Urothelium cell line (cell line): ENCODE results near the gene NUP54.

Experiments used
- DNase-seq: peaks from one replicate; pipeline ENCODE4 v3.0.0; 2011; ENCODE audit warnings: low spot score, mixed read lengths
- FAIRE-seq: peaks from 2 replicates; lab custom pipeline; 2011; peaks lifted over from hg19 to GRCh38; lab: Jason Lieb, UNC

The NUP54 gene

DNA sequence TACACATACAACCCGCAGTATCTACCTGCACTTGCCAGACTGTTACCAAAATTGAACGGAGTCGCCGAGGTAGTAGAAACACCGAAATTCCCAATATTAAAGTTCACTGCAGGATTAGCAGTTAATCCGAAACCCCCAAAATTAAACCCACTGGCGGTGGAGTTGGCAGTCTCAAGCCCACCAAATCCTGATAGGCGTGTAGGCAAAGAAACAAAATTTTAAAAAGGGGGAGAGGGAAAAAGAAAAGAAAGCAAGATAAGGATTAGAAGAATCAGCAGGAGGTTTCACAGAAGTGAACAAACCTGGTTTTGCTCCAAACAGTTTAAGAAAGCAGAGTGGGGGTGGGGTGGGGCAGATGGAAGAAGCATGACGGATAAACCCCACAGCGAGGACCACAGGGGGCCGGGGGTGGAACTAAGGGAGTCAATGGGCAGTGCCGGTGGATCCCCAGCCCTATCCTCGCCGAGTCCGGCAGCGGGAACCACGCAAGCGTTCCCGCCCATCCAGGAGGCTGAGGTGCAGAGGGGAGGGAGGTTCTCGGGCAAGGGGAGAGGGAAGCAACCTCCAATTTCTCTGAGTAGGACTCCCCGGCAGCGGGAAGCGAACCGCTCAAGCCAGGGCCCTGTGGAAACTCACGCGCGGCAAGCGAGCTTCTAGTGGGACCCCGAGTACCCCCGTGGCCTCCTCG, 599 bp downstream of the NUP54 start:
- DNase-seq (peak; percentile 71), FAIRE-seq (peak; percentile 30)

DNA sequence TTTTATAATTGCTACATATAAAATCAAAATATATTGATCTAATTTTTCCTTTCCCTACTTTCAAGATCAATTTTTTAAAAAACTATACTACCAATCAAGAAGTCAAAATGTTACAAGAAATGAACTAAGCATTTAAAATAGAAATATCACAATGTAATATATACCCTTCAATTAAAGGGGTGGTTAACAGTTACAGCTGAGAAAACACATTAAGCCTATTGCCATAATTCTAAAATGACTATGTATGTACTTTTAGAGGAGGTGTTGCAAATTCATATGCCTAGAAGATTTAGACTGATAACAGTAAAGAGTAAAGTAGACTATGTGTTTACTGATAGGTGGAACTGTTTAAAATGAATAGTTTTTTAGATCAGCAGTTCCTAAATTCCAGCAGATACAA, 3.7 kb downstream of the NUP54 start:
- FAIRE-seq = no peak

DNA sequence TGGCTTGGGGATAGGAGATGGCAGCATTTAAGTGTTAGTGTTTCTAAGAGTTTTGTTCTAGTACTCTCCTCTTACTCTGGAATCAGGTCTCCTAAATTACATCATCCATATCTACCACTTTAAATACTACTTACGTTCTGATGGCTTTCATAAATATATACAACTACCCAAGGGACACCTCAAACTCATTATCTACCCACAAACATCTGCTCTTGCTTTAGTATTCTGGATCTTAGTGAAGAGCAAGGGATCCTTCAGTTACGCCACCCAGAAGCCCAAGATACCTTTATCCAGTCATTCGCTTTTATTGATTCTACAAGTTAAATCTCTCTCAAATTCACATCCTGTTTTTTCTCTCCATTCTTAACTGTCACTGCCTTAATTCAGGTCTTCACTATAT, 7.0 kb downstream of the NUP54 start:
- DNase-seq (no peak), FAIRE-seq (no peak)

More for the DNA sequence above, 3.7 kb downstream of the NUP54 start:
- no peak for DNase-seq

DNA sequence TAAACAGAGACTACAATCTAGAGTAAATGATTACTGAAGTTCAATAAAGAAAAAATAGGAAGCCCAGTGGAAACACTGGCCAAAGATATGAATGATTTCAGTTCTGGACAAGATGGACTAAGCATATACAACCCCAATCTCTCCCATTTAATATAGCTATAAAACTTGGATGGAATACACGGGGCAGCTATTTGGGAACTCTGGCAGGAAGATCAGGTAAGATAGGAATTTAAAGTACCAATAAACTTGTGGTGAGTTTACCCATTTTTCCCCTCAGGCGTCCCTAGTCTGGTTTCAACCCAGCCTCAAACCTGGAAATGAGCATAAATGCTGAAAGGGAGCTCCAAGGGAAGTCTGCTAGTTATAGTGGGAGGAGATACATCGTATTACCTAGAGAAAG, 20.4 kb downstream of the NUP54 start:
- DNase-seq (no peak), FAIRE-seq (no peak)

DNA sequence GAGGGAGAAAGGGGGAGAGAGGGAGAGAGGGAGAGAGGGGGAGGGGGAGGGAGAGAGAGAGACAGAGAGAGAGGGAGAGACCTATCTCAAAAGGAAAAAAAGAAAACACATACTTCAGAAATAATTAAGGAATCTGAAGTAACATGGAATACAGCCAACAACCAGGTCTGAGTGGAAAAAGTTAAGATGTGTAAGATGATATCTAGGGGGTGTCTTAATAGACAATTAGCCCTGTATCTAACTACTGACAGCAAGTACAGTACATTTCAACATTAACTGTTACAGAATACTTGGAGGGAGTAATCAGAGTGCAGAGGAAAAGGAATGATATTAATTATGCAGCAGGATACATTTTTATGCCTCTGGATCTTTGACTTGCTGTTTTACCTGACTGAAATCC, 22.4 kb downstream of the NUP54 start:
- no peak for FAIRE-seq

DNA sequence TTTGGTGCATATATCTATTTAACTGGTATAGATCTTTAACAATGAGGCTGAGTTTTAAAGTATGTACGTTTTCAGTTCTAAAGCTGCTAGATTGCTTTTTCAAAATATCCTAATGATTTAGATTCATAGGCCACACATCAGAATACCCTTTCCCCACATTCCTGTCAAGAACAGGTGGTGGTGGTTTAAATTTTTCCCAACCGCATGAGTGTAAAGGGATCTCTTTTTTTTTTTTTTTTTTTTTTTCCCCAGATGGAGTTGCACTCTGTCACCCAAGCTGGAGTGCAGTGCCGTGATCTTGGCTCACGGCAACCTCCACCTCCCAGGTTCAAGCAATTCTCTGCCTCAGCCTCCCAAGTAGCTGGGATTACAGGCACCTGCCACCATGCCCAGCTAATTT, 28.0 kb downstream of the NUP54 start:
- no peak for FAIRE-seq
- no peak for DNase-seq

More for the DNA sequence above, 22.4 kb downstream of the NUP54 start:
- no peak for DNase-seq

DNA sequence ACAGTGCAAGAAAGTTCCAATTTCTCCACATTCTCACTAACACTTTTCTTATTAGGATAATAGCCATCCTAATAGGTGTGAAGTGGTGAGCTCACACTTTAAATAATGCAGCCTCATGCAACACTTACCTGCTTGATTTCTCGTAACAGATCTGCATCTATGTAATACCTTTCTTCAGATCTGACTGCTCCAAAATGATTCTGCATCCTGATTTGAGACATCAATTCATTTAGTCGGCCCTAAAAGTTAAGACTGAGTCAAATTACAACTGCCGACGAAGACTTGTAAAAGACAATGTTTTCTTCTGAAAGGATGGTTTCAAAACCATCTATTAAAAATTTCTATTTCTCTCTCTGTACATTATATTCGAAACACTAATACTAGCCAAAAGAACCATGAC, 30.7 kb downstream of the NUP54 start:
- no peak for FAIRE-seq
- no peak for DNase-seq

DNA sequence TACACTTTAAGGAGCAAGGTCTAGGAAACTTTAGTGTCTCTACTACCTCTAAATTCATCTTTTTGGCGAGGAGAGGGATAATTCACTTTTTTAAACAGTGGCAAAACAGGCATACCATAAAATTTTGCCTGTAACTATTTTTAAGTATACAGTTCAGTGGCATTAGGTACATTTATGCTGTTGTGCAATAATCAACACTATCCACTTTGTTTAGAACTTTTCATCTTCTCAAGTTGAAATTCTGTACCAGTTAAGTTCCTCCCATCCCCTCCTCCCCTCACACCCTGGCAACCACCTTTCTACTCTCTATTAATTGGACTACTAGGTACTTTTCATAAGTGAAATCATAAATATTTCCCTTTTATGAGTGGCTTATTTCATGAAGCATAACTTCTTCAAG, 31.4 kb downstream of the NUP54 start:
- FAIRE-seq (no peak), DNase-seq (no peak)

DNA sequence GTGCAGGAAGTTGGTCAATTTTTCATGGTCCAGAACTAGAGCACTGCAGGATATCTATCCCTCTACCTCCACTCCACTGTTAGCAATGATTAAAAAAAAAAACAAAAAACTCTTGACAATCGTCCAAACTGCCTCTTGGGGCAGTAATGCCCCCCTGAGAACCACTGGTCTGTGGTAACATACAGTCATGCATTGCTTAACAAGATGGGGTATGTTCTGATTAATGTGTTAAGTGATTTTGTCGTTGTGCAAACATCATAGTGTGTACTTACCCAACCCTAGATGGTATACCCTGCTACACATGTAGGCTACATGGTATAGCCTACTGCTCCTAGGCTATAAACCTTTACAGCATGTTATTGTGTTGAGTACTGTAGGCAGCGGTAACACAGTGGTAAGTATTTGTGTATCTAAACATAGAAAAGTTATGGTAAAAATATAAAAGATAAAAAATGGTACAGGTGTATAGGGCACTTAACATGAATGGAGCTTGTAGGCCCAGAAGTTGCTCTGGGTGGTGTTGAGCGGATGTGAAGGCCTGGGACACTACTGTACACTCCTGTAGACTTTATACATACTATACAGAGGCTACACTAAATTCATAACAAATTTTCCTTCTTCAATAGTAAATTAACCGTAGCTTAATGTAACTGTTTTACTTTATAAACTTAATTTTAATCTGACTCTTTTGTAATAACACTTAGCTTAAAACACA, 39.6 kb downstream of the NUP54 start:
- FAIRE-seq (no peak), DNase-seq (peak; percentile 16)

DNA sequence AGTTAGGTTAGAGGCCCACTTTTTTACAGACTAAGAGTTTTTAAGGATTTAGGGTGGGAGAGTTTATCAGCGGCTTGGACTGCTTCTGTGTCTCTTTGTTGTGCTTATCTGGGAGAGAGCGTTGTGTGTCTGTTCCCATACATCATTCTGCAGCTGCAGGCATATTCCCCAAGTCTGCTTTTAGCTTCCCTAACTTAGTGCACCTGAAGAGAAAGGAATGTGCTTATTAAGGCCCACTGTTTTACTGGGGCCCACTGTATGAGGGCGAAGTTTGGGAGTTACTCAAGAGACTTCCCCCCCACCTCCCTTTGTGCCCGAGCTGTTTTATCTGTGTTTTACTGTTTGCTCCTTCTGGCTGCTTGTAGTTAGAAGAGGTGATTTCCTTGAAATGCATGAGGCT, 41.8 kb downstream of the NUP54 start:
- FAIRE-seq (no peak), DNase-seq (no peak)

DNA sequence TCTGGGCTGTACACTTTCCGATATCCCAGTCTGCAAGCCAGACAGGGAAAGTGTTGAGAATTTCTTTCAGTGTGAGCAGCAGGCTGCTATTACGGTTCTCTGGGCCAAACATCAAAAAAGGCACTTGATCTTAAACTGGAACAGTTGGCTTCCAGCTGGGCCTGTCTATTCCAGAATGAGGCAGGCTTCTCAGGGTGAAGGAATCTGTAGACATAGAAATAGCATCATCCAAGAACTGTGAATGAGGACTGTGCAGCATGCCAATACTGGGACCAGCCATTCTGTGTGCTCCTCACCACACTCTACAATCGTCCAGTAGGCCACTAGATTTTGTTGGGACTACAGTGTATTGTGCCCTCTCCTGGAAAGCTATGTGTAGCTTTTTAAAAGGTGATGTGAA, 42.5 kb downstream of the NUP54 start:
- no peak for FAIRE-seq
- peak; percentile 11 for DNase-seq

DNA sequence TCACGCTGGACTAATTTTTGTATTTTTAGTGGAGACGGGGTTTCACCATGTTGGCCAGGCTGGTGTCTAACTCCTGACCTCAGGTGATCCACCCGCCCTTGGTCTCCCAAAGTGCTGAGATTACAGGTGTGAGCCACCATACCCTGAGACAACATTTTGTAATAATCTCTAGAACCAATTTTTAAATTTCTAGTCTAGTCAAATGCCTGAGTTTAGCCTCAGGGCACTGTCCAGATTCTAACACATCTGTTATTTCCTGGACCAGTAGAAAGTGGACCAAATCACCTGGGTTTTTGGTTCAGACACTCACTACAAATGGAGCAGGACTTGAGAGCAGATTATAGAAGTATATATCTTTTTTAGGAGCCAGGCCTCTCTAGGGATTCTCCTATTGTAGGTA, 52.1 kb downstream of the NUP54 start:
- DNase-seq = no peak
- FAIRE-seq = no peak

DNA sequence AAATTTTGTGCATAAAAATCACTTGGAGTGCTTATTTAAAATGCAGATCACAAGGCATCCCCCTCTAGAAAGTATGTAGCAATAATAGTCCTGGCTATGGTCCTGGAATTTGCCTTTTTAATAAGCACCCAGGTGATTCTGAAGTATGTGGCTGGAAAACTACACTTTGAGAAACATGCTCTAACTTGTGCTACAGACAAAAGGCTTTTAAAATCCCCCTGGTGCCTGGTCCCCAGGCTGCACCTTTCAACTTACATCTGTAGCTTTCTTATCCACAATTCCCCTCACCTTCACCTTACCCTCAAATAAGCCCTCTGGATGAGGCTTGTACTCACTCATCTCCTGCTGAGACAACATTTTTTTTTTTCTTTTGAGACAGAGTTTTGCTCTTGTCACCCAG, 52.6 kb downstream of the NUP54 start:
- DNase-seq (no peak), FAIRE-seq (no peak)

DNA sequence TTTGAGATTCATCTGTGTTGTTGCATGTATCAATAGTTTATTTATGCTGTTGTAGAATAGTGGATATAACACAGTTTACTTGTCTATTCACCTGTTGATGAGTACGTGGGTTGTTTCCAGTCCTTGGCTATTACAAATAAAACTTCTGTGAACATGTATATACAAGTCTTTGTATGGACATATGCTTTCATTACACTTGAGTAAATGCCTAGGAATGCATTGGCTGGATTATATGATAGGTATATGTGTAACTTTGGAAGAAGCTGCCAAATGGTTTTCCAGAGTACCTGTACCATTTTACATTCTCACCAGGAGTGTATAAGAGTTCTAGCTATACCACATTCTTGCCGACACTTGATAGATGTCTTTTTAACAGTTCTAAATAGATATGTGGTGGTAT, 57.1 kb downstream of the NUP54 start:
- FAIRE-seq (no peak), DNase-seq (no peak)

DNA sequence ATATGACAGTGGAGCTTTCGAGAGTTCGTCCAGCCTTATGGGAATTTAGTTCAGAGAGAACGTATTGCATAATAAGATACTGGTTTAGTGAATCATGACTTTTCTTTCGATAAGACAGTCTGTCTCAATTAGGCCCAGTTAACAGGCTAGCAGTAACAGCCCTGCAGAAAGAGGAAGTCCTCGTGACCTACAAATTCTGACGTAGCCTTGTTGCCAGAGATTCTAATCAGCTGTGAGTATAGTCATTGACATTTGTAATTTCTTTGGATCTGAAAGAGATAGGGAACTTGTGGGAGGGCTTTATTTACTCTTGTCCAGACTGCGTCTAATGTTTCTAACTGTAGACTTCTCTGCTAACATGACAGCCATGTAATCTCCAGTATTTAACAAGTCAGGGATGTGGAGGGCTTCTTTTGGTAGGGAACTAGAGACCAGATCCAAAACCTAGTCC, 57.9 kb downstream of the NUP54 start:
- DNase-seq = no peak
- no peak for FAIRE-seq

DNA sequence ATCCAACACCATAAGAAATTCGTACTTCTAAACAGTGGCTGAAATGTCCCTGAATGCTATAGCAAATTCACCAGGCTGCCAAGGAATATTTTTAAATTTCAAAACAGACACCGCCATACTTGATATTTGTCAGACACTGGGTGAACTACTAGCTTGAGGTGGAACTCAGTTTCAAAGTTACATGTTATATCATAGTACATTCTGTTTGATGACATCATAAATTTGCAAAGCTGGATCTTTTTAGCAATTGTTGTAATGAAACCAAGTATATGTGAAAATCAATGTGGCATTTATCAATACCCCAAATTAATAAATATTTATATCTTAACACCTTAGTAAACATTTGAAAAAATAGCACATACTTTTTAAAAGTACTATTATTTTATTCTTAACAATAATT, 59.5 kb downstream of the NUP54 start:
- FAIRE-seq (no peak), DNase-seq (no peak)

DNA sequence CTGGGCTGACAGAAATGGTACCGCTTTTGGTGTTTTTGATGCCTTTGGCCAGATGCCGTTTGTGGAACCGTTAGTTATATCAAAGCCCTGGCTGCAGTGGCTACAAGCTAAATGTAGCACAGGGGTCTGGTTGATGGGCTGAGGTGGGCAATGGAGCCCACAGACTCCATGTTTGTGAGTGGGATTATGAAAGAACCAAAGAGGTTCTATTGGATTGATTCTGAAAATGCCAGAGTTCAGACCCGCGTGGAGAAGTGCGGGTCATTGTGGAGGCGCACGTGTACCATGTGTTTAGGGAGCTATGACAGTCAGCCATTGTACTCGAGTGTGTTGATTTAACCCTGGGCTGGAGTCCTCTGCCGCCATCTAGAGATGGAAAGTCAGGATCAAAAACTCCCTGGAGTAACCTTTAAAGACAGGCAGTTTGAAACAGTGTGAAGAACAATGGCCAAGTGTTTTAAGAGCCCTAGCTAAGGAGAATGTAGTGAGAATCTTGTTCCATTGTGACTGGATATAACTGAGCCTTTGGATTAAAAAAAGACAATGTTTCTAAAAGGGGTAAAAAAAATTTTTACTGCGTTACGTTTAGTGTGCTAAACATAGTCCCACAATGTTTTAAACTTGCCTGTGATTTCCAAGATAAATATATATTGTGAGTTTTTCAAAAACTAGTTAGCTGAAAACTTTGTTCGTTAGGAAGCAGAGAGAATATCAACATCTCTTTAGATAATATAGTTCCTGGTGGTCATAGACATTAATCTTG, 61.0 kb downstream of the NUP54 start:
- peak; percentile 82 for FAIRE-seq
- DNase-seq = peak; percentile 80

DNA sequence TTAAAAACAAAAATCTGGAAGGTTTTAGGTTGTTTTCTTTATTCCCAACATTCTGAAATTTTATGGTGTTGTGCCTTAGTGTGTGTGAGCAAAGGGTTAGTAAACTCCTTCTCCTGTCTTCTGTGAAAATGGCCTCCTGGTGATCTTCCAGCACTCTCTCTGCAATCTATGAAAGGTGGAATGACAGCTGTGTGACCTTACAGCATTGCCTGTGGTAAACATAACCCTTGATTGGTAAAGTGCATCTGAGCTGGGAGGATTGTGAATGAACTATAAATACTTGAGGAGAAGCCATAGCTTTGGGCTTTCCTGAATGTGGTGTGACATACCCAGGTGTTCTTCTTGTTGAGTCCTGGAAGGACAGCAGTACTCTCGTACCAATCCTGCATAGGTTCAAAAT, 63.7 kb downstream of the NUP54 start:
- FAIRE-seq = no peak
- DNase-seq = no peak

DNA sequence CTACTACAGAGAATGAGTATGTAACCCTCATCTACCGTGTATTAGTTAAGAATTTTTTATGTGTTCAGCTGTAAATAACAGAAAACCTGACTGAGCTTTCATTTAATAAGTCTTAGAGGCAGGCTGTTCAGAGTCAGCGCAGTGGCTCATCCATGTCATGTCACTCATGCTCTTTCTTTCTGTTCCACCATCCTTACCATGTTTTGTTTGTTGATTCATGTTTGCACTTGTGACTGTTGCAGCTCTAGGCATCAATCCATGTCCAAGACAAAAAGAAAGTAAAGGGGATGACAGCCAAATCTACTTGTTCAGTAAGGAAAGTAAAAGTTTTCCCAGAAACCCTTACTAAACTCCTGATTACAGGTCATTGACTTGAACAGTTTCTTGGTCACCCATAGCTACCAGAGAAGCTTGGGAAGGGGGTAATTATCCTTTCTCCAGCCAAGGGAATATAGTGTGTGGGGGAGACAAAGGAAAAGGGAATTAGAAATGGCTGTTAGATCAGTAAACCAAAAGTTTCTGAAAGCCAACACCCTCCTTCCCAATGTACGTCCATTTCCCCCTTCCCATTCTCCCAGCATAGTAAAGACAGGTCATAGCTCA, 64.7 kb downstream of the NUP54 start:
- no peak for DNase-seq
- no peak for FAIRE-seq

DNA sequence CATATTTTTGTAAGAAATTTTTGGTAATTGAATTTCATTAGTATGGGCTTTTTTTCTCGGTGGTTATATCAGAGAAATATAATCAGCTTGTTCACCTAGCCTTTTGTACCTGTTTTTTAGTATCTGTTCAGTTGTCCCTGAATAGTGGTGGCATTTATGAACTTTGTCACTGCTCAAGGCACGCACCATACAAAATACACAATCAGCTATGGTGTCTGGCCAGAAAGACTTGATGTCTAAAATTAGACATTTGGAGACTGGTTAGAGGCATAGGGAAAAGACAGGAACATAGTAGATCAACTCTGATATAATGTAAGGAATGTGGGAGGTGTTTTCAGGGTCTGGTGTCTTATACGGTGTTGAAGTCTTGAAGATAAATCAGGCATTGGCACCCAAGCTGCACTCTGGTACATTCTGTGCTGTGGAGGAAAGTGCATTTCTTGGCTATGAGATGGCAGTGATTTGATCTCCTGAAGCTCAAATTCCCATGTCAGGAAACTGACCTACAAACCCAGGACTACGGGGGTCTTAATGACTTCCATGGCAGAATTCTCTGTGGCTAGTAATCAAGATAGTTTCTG, 70.1 kb downstream of the NUP54 start:
- DNase-seq = no peak
- FAIRE-seq = no peak

DNA sequence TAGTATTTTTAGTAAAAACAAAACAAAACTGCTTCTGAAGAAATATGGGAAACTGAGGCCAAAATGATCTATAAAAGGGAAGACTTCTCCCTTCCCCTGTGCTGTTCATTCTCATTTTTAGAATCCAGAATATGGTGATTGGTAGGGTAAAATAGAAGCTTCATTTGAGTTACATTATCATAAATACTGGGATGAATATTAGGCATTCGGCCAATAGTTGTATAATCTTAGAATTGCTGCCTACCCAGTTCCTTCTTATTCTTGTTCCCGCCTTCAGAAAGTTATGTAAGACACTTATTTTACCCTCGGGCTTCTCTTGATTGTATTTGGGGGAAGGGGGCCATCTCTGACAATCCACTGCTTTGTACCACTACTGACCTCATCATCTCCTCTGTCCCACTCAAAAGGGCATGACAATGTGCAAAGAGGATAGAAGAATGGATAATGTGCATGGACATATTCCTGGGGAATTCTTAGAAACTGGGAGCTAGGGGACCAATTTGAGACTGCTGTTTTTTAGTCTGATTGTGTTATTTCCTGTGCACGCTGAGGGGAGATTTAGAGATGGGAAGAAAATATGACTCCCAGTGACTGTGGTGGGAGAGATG, 73.1 kb downstream of the NUP54 start:
- DNase-seq (no peak), FAIRE-seq (no peak)
